AG04449 (cell line): ENCODE data around the gene TTYH2.

ENCODE experiments used
- CTCF ChIA-PET: fragments of 350-600 bp; formaldehyde crosslinking; extraction: SDS; loops from one replicate; lab custom pipeline; 2021; ENCODE audit warnings: antibody characterized with exemption; lab: Yijun Ruan, JAX
- POLR2A ChIA-PET: fragments of 400-600, 350-600 bp; formaldehyde crosslinking; extraction: SDS; loops from one replicate; lab custom pipeline; 2020; ENCODE audit warnings: antibody characterized with exemption, inconsistent platforms; lab: Yijun Ruan, JAX
- DNase-seq: peaks from one replicate; pipeline ENCODE4 v3.0.0-alpha.2; 2010; ENCODE audit warnings: low read depth, low spot score
- H3K4me3 ChIP-seq: 2 replicates; pipeline ENCODE4 v1.5.1; 2011; ENCODE audit warnings: low read depth, mild to moderate bottlenecking, control low read depth, low read length
- TF ChIP-seq, protein P1 (sequence below): IDR thresholded peaks from one replicate; pipeline ENCODE4 v1.5.1; 2011; ENCODE audit warnings: mild to moderate bottlenecking, moderate library complexity, low read length, control low read depth, inconsistent platforms; ENCODE audit not compliant: insufficient read depth; ENCODE audit errors: missing control alignments

TTYH2 gene

DNA sequence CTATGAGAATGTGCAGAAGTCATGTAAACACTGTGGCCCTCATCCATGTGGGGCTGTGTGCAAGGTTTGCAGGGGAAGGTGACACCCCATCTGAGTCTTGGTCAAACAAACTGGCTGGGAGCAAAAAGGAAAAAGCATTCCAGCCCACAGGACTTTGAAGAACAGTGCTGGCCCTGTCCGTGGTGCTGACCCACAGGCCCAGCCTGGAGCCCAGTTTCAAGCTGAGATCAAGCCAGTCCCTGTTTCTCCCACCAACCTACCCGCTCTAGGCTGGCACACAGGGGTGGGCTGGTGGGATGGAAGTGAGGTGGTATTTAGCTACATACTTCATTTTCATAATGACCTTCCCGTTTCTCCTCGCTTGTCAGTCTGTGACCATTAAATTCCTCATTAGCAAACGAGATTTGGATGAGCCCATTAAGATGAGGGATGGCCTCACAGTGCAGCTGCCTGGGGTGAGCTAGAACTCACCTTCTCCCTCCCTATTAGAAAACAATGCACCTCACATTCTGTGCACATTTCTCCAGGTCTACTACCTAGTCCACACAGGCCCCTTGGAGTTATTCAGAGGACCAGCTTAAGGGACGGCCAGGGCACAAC, 22.5 kb upstream of the TTYH2 start:
- no peak for DNase-seq
- ChIA-PET CTCF (interaction anchor here (1.1 to 11.4 kb wide), 2 partner anchors 12 to 22 kb away, joined by 3 to 138 read pairs; partner anchors contain the start of genes RPL38 and TTYH2), POLR2A (interaction anchor here (0.8 kb wide), 1 partner anchor 12 kb away, joined by 5 read pairs; the partner anchor contains the start of gene RPL38)
- TF ChIP-seq, protein P1, sequence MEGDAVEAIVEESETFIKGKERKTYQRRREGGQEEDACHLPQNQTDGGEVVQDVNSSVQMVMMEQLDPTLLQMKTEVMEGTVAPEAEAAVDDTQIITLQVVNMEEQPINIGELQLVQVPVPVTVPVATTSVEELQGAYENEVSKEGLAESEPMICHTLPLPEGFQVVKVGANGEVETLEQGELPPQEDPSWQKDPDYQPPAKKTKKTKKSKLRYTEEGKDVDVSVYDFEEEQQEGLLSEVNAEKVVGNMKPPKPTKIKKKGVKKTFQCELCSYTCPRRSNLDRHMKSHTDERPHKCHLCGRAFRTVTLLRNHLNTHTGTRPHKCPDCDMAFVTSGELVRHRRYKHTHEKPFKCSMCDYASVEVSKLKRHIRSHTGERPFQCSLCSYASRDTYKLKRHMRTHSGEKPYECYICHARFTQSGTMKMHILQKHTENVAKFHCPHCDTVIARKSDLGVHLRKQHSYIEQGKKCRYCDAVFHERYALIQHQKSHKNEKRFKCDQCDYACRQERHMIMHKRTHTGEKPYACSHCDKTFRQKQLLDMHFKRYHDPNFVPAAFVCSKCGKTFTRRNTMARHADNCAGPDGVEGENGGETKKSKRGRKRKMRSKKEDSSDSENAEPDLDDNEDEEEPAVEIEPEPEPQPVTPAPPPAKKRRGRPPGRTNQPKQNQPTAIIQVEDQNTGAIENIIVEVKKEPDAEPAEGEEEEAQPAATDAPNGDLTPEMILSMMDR = no peak
- no peak overlapping the region for H3K4me3 ChIP-seq

- DNase-seq = no peak
- no peak overlapping the region for H3K4me3 ChIP-seq
- CTCF ChIA-PET = interaction anchor here (1.1 to 11.4 kb wide), 2 partner anchors 9 to 15 kb away, joined by 3 to 138 read pairs; partner anchors contain the start of gene RPL38
- POLR2A ChIA-PET = no interaction called here
- TF ChIP-seq, protein P1 = no peak
These were observed 20.2 kb upstream of the TTYH2 start for GRCh38 chr17:74192950-74193781.

- POLR2A ChIA-PET = no interaction called here
- no peak for DNase-seq
- TF ChIP-seq, protein P1 = no peak
- CTCF ChIA-PET = interaction anchor here (11.4 kb wide), 1 partner anchor 8 kb away, joined by 138 read pairs; the partner anchor contains the start of gene RPL38
- H3K4me3 ChIP-seq = no peak overlapping the region
These were observed 18.7 kb upstream of the TTYH2 start for GRCh38 chr17:74194682-74195081.

- H3K4me3 ChIP-seq = no peak overlapping the region
- CTCF ChIA-PET = interaction anchor here (1.0 kb wide), 1 partner anchor 9 kb away, joined by 3 read pairs; no protein-coding TSS in a partner anchor
- no peak for DNase-seq
- TF ChIP-seq, protein P1 = no peak
- POLR2A ChIA-PET = no interaction called here
These were observed 16.6 kb upstream of the TTYH2 start for GRCh38 chr17:74196541-74197317.

DNA sequence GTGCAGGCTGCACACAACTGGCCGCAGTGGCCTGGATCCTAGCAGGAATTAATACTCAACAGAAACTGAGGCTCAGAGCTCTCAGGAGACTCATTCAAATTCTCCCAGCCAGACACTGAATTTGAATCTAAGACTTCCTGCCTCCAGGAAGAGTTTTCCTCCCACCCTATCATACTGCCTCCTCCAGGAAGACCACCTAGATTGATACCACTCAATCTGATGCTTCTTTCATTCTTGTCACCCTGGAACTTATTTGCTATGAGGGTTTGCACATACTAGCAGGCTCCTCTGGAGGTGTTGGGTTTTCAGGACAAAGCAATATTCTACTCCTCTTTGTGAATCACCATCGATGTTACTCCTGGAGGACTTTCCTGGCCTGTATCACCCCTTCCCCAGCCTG, 15.6 kb upstream of the TTYH2 start:
- DNase-seq = no peak
- TF ChIP-seq, protein P1 = no peak
- CTCF ChIA-PET = interaction anchor here (1.2 to 8.6 kb wide), 2 partner anchors 16 to 17 kb away, joined by 3 to 101 read pairs; partner anchors contain the start of gene TTYH2
- H3K4me3 ChIP-seq = no peak overlapping the region
- POLR2A ChIA-PET = no interaction called here
